Inflammatory macrophage (primary cell): ENCODE measurements around the gene SERGEF.

Source experiments
- DNase-seq, 2 donors: peaks; one replicate each; pipeline ENCODE4 v3.0.0-alpha.2; 2020 to 2022

SERGEF gene

DNA sequence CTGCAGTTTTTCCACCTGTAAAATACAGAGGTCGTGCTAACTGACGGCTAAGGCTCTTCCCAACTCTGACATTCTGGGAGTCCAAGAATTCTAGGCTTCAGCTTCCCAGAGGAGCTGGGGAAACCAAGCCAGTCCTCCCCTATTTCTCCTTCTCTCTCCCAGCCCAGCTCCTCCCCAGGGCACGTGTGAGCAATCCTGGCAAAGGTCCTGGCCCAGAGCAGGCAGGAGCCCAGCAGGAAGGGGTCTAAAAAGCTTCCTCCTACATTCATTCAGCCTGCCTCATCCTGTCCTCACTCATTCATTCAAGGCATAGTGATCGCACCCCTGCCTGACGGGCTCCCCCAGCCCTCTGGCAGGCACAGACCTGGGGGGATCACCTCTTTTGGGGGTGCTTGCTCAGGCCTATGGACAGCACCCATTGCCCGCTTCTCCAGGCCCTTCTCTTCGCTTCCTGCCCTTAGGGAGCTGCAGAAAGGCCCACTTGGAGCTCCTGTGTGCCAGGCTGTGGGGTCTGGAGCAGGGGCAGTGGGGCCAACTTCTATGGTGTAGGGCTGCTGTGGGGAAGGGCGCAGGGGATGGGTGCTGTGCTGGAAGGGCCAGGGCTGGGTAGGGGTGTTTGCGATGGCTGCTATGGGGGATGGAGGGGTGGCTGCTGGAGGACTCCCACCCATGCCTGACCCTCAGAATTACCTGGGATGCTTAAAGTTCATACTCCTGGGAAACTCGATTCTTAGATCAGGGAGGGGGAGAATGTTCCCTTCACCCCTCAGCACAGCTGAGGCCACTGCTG, 268.5 kb downstream of the SERGEF start:
- no peak for DNase-seq

GRCh38 chr11:17743808-17744119, 269.1 kb downstream of the SERGEF start:
- no peak for DNase-seq

GRCh38 chr11:17743026-17743807, 269.6 kb downstream of the SERGEF start:
- DNase-seq: no peak

- DNase-seq: no peak
These were observed 270.8 kb downstream of the SERGEF start for GRCh38 chr11:17742019-17742418.

GRCh38 chr11:17741487-17741886, 271.4 kb downstream of the SERGEF start:
- DNase-seq: no peak

DNA sequence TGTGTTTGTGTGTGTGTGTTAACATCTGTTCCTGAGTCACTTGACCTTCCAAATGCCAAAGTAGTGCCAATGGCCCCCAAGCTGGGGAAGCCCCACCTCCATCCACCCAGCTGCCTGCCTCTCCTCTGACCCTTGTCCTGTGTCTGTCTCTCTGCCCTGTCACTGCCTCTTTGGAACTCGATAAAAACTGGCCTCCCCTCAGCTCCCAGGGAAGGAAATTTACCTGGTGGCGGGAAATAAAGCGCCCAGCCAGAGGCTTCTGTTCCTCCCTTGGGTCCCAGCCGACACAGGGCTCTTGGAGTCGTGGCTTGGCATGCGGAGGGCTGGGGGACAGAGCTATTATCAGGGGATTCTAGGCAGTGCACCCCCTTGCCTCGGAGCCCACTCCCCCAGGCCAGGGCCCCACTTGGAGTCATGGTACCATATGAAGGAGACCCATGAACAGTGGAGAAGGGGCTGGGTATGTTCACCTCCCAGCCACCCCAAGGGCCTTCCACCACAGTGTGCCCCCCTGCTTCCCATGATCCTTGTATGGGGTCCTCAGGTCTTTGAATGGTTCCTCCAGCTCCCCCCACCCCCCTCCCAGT, 272.1 kb downstream of the SERGEF start:
- DNase-seq: no peak

GRCh38 chr11:17739945-17740338, 272.9 kb downstream of the SERGEF start:
- no peak for DNase-seq

DNA sequence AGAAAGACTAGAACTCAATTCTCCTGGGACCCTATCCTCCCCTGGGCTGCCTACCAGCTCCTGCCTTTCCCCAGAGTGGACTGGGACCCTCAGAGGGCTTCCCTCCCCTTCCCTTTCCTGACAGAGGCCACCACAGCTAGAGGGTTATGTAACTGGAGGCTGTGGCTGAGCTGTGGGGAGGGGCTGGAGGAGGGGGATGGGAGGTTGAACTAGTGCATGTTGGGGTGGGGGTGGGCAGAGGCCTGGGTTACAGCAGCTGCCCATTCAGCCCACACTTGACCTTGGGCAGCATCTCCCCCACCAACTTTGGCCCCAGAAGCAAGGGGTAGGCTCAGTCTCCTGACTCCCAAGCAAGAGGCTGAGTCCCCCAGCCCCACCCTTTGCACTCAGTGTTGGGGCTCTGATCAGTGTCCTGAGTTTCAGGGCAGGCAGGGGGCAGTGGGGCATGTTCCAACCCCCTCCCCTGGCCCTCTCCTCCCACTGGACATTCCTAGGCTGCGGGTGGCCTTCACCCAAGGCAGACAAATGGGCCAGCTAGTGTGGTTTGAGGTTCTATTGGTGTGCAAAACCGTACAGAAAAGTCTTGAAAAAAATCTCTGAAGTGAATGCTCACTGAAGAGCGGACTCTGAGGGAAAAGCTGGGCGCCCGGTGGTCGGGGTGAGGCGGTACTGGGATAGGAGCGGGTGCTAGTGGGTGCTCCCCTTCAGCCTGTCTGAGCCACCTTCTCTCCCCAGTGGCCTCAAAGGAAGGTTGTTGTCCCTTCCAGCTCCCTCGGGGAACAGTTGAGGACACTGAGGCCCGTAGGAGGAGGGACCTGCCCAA, 274.5 kb downstream of the SERGEF start:
- no peak for DNase-seq
